ENCODE measurements around the gene DLD. TPM values are rescaled to one million over a fixed set of nuclear protein-coding genes. Genes with fewer than 3 reads are reported as not detected.
A peak's percentile ranks its signal among the peaks of the same experiment; 100 is the strongest.

The DLD gene
- total and polyA plus RNA-seq, 2 of the 13 experiments (the other 11 are each of a cell fraction or from before 2014, with no cell fraction given): 56.8 to 95.2 TPM

DNA sequence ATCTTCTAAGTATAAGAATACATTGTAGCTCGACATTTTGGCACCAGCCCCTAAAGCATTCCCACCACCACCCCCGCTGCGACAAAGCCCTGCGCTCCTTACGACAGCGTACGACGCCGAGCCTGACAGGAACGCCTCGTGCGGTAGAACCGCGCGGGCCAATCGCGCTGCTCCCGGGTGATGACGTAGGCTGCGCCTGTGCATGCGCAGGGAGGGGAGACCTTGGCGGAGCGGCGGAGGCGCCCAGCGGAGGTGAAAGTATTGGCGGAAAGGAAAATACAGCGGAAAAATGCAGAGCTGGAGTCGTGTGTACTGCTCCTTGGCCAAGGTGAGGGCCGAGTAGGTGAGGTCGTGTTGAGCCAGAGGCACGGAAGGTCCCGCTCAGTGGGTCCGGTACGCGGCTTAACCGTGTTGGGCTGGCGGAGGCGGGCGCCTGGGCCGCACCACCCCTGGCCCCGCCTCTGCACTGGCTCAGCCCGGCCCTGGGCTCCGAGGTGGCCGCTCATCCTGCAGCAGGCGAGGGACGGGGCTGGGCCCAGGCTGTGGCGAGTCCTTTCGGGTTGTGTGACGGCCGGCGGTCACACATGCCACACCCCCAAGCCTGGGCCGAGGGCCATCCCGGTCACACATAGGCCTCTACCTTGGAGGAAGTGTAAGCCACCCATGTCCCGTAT, at the start of gene DLD (continued):
- TF ChIP-seq, protein P1, sequence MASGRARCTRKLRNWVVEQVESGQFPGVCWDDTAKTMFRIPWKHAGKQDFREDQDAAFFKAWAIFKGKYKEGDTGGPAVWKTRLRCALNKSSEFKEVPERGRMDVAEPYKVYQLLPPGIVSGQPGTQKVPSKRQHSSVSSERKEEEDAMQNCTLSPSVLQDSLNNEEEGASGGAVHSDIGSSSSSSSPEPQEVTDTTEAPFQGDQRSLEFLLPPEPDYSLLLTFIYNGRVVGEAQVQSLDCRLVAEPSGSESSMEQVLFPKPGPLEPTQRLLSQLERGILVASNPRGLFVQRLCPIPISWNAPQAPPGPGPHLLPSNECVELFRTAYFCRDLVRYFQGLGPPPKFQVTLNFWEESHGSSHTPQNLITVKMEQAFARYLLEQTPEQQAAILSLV (CRISPR knock-in tag; IDR thresholded peaks at IDR 0.05; ENCODE audit: borderline replicate concordance): peak; percentile 84; the same call in 1 of the 2 replicates
- peak; percentile 18; the same call in 1 of the 2 replicates for TF ChIP-seq STAG1 (CRISPR knock-in tag; IDR thresholded peaks at IDR 0.05)
- TF ChIP-seq TOE1 (CRISPR knock-in tag; IDR thresholded peaks at IDR 0.05): no peak
- no peak for TF ChIP-seq ZNF879 (CRISPR knock-in tag; IDR thresholded peaks at IDR 0.05)
- TF ChIP-seq NR1H2 (CRISPR knock-in tag; IDR thresholded peaks at IDR 0.05; ENCODE audit: borderline replicate concordance, low read depth): peak; percentile 63; the same call in 1 of the 2 replicates
- peak; percentile 42; the same call in 1 of the 2 replicates for TF ChIP-seq MEIS1 (CRISPR knock-in tag; IDR thresholded peaks at IDR 0.05; ENCODE audit: borderline replicate concordance)
- TF ChIP-seq FOXJ3 (CRISPR knock-in tag; IDR thresholded peaks at IDR 0.05; ENCODE audit: borderline replicate concordance): no peak
- TF ChIP-seq, protein P2, sequence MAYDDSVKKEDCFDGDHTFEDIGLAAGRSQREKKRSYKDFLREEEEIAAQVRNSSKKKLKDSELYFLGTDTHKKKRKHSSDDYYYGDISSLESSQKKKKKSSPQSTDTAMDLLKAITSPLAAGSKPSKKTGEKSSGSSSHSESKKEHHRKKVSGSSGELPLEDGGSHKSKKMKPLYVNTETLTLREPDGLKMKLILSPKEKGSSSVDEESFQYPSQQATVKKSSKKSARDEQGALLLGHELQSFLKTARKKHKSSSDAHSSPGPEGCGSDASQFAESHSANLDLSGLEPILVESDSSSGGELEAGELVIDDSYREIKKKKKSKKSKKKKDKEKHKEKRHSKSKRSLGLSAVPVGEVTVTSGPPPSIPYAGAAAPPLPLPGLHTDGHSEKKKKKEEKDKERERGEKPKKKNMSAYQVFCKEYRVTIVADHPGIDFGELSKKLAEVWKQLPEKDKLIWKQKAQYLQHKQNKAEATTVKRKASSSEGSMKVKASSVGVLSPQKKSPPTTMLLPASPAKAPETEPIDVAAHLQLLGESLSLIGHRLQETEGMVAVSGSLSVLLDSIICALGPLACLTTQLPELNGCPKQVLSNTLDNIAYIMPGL (CRISPR knock-in tag; IDR thresholded peaks at IDR 0.05; ENCODE audit: borderline replicate concordance in 1 of 2, low read depth in 1 of 2): peak; percentile 83 to 91; a peak in 3 of 4 replicates
- TF ChIP-seq ZSCAN29 (CRISPR knock-in tag; conservative IDR thresholded peaks at IDR 0.05): peak; percentile 72; the same call in 1 of the 2 replicates
- no peak for TF ChIP-seq ZNF460 (CRISPR knock-in tag; IDR thresholded peaks at IDR 0.05; ENCODE audit: borderline replicate concordance)
- peak; percentile 32 for TF ChIP-seq TEAD3 (CRISPR knock-in tag; optimal IDR thresholded peaks at IDR 0.05; ENCODE audit: borderline replicate concordance)
- TF ChIP-seq, protein P3, sequence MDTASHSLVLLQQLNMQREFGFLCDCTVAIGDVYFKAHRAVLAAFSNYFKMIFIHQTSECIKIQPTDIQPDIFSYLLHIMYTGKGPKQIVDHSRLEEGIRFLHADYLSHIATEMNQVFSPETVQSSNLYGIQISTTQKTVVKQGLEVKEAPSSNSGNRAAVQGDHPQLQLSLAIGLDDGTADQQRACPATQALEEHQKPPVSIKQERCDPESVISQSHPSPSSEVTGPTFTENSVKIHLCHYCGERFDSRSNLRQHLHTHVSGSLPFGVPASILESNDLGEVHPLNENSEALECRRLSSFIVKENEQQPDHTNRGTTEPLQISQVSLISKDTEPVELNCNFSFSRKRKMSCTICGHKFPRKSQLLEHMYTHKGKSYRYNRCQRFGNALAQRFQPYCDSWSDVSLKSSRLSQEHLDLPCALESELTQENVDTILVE (CRISPR knock-in tag; IDR thresholded peaks at IDR 0.05): peak; percentile 67
- 0 out of 2 replicates have a peak, but pooled peaks have one; percentile 64 for TF ChIP-seq ZNF33A (CRISPR knock-in tag; IDR thresholded peaks at IDR 0.05; ENCODE audit: borderline replicate concordance)
- peak; percentile 65 for TF ChIP-seq ZNF619 (CRISPR knock-in tag; IDR thresholded peaks at IDR 0.05)
- TF ChIP-seq, protein P4, sequence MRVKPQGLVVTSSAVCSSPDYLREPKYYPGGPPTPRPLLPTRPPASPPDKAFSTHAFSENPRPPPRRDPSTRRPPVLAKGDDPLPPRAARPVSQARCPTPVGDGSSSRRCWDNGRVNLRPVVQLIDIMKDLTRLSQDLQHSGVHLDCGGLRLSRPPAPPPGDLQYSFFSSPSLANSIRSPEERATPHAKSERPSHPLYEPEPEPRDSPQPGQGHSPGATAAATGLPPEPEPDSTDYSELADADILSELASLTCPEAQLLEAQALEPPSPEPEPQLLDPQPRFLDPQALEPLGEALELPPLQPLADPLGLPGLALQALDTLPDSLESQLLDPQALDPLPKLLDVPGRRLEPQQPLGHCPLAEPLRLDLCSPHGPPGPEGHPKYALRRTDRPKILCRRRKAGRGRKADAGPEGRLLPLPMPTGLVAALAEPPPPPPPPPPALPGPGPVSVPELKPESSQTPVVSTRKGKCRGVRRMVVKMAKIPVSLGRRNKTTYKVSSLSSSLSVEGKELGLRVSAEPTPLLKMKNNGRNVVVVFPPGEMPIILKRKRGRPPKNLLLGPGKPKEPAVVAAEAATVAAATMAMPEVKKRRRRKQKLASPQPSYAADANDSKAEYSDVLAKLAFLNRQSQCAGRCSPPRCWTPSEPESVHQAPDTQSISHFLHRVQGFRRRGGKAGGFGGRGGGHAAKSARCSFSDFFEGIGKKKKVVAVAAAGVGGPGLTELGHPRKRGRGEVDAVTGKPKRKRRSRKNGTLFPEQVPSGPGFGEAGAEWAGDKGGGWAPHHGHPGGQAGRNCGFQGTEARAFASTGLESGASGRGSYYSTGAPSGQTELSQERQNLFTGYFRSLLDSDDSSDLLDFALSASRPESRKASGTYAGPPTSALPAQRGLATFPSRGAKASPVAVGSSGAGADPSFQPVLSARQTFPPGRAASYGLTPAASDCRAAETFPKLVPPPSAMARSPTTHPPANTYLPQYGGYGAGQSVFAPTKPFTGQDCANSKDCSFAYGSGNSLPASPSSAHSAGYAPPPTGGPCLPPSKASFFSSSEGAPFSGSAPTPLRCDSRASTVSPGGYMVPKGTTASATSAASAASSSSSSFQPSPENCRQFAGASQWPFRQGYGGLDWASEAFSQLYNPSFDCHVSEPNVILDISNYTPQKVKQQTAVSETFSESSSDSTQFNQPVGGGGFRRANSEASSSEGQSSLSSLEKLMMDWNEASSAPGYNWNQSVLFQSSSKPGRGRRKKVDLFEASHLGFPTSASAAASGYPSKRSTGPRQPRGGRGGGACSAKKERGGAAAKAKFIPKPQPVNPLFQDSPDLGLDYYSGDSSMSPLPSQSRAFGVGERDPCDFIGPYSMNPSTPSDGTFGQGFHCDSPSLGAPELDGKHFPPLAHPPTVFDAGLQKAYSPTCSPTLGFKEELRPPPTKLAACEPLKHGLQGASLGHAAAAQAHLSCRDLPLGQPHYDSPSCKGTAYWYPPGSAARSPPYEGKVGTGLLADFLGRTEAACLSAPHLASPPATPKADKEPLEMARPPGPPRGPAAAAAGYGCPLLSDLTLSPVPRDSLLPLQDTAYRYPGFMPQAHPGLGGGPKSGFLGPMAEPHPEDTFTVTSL (CRISPR knock-in tag; IDR thresholded peaks at IDR 0.05; ENCODE audit: borderline replicate concordance): 0 out of 2 replicates have a peak, but pooled peaks have one; percentile 42
- TF ChIP-seq THAP11 (CRISPR knock-in tag; IDR thresholded peaks at IDR 0.05): peak; percentile 87
- peak; percentile 70; the same call in 1 of the 2 replicates for TF ChIP-seq ZNF232 (CRISPR knock-in tag; IDR thresholded peaks at IDR 0.05; ENCODE audit: borderline replicate concordance)
- TF ChIP-seq SIX4 (CRISPR knock-in tag; IDR thresholded peaks at IDR 0.05): 0 out of 2 replicates have a peak, but pooled peaks have one; percentile 42
- TF ChIP-seq XRCC5 (optimal IDR thresholded peaks at IDR 0.05; ENCODE audit: low read length): peak; percentile 82

Data from HepG2 (cell line).